ENCODE data around the gene CORO6. TPM values are rescaled to one million over a fixed set of nuclear protein-coding genes. Genes with fewer than 3 reads are reported as not detected.
A peak's percentile ranks its signal among the peaks of the same experiment; 100 is the strongest.

CORO6 gene
- total and polyA plus RNA-seq, 10 of the 15 experiments (the other 5 are each of a cell fraction or from before 2014, with no cell fraction given), result 0.26 to 5.0 (median 1.7) TPM; not detected in 1

DNA sequence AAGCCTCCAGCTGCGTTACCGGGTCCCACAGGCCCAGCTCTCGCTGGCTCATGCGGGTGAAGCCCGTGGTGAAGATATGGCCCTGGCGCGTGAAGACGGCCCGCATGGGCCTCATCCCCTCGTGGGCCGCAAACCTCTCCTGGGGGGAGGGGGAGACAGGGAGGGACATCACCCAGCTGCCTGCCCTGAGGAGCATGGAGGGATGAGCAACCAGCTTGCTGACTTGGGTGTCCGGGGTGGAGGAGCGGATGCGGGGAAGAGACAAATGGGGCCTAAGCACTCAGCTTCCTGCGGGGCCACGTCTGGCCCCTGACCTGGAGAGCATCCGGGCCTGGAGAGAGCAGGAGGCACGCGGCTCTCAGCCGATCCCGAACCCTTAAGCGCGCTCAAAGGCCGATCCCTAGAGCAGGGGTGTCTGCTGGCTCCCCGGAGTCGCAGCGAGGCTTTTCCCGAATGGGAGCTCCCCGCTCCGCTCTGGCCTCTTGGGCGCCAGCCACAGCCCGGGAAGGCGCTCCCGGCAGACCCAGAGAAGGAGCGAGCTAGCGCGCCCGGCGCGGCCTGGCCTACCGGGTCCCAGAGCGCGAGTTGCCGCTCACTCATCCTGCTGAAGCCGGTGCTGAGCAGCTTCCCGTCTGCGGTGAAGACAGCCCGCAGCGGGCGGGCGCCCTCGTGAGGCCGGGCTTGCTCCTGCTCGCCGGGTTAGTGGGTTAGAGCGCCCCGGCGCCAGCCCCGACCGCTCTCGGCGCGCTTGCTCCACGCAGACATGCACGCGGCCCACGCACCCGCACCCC is 5.0 kb downstream of the CORO6 start (continued):
- TF ChIP-seq, protein P1, sequence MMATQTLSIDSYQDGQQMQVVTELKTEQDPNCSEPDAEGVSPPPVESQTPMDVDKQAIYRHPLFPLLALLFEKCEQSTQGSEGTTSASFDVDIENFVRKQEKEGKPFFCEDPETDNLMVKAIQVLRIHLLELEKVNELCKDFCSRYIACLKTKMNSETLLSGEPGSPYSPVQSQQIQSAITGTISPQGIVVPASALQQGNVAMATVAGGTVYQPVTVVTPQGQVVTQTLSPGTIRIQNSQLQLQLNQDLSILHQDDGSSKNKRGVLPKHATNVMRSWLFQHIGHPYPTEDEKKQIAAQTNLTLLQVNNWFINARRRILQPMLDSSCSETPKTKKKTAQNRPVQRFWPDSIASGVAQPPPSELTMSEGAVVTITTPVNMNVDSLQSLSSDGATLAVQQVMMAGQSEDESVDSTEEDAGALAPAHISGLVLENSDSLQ (IDR thresholded peaks at IDR 0.05), result peak; percentile 32; the same call in 1 of the 2 replicates
- TF ChIP-seq IKZF2 (IDR thresholded peaks at IDR 0.05) (peak; percentile 60 to 61; a peak in 2 of 4 replicates), CREM (IDR thresholded peaks at IDR 0.05; ENCODE audit: low read depth) (no peak), POLR2A (IDR thresholded peaks at IDR 0.05; ENCODE audit: low read depth, low read length) (peak; percentile 77)

DNA sequence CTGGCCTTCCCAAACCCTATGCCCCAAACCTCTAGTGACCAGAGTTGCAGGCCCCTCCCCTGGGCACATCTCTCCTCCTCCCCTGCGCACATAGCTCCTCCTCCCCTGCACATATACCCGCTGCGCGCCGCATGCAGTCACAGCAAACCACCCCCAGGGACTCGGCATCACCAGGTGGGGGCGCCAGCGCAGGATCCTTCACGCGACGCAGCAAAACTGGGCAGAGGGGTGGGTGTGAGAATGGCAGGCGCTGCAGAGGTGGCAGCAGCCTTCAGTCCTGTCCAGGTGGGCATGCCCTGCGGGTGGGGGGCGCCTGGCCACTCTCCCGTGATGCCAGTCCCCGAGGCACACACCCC is 5.6 kb downstream of the CORO6 start:
- peaks cover 38% of the 10 kb centered on the region for H3K4me1 ChIP-seq (ENCODE audit: control insufficient read depth, insufficient read depth, low read length)
- DNase-seq (ENCODE audit: low read depth, low spot score), result no peak
- H3K36me3 ChIP-seq (ENCODE audit: control insufficient read depth in 2 of 2, insufficient read depth in 2 of 2, low read length in 1 of 2), result no peaks in the 10 kb centered on the region
- H3K79me2 ChIP-seq (ENCODE audit: control insufficient read depth, insufficient read depth, low read length), result no peaks in the 10 kb centered on the region
- H3K27me3 ChIP-seq (replicated peaks in 1 of 2; ENCODE audit: control insufficient read depth in 2 of 2, insufficient read depth in 2 of 2, low read length in 1 of 2), result peaks cover 4 to 6% of the 10 kb centered on the region in 2 experiments; a peak in 3 of 4 replicates
- peak; percentile 82 for ATAC-seq
- intact Hi-C loops (cut with micrococcal nuclease; ENCODE audit: unreplicated experiment), result loop anchor here (10.0 kb wide), 2 partner anchors 82 to 318 kb away; partner anchors contain the start of gene SSH2
- peak overlapping the region; percentile 85 for H2AFZ ChIP-seq (ENCODE audit: control insufficient read depth, low read depth, low read length)
- H3K4me2 ChIP-seq (ENCODE audit: control insufficient read depth, insufficient read depth), result peak overlapping the region; percentile 98
- ChIA-PET SMC1A (ENCODE audit: uncharacterized antibody, unreplicated experiment) (interaction anchor here (0.7 to 3.7 kb wide), 25 partner anchors 22 to 760 kb away, joined by 3 to 22 read pairs (median 4); partner anchors contain the start of genes ANKRD13B, SSH2 and TP53I13), POLR2A (interaction anchor here (0.6 to 1.9 kb wide), 7 partner anchors 26 to 314 kb away, joined by 3 to 10 read pairs (median 4); partner anchors contain the start of genes GIT1 and SSH2), RAD21 (ENCODE audit: unreplicated experiment) (interaction anchor here (0.5 to 4.1 kb wide), 26 partner anchors 10 to 476 kb away, joined by 3 to 65 read pairs (median 6); partner anchors contain the start of genes ABHD15, ANKRD13B and SSH2), CTCF (interaction anchor here (0.6 to 7.1 kb wide), 79 partner anchors 10 to 1604 kb away, joined by 3 to 114 read pairs (median 5); partner anchors contain the start of genes ABHD15, ANKRD13B, NUFIP2 and SSH2)
- H4K20me1 ChIP-seq (ENCODE audit: control insufficient read depth, insufficient read depth), result no peaks in the 10 kb centered on the region; the same call in 1 of the 2 replicates
- peak; percentile 75 for FAIRE-seq
- in situ Hi-C loops (cut with MboI), result no loop called here
- no TSS peak for BruUV-seq (replicated peaks)
- H3K4me3 ChIP-seq, result peak overlapping the region; percentile 67; the same call in 1 of the 2 replicates
- no peaks in the 10 kb centered on the region; the same call in 2 of the 3 replicates for H3K9me3 ChIP-seq (replicated peaks; ENCODE audit: control insufficient read depth, insufficient read depth, low read length)
- H3K9ac ChIP-seq (ENCODE audit: control insufficient read depth, insufficient read depth, low read length), result peak overlapping the region; percentile 73; the same call in 1 of the 2 replicates
- WGBS (ENCODE audit: insufficient coverage, insufficient replicate concordance, low lambda C conversion rate, missing lambda C conversion rate), result under 1% methylated on average over 16 of the region's 16 CpGs
- no peak overlapping the region; the same call in 1 of the 2 replicates for H3K27ac ChIP-seq (ENCODE audit: control insufficient read depth, insufficient read depth)
- no peak for TF ChIP-seq ZZZ3 (IDR thresholded peaks at IDR 0.05; ENCODE audit: control insufficient read depth, insufficient read length, low read depth)
- no peak for TF ChIP-seq HCFC1 (IDR thresholded peaks at IDR 0.05; ENCODE audit: low read length)
- TF ChIP-seq SMARCA5 (IDR thresholded peaks at IDR 0.05), result peak; percentile 68; the same call in 1 of the 2 replicates
- no peak for TF ChIP-seq SUZ12 (IDR thresholded peaks at IDR 0.05; ENCODE audit: unreplicated experiment)
- TF ChIP-seq RAD21 (IDR thresholded peaks at IDR 0.05; ENCODE audit: insufficient read depth, low read depth, low read length), result peak; percentile 47
- TF ChIP-seq NBN (IDR thresholded peaks at IDR 0.05), result peak; percentile 67; the same call in 1 of the 2 replicates
- TF ChIP-seq NFIC (IDR thresholded peaks at IDR 0.05; ENCODE audit: low read depth, low read length), result no peak
- TF ChIP-seq, protein P2, sequence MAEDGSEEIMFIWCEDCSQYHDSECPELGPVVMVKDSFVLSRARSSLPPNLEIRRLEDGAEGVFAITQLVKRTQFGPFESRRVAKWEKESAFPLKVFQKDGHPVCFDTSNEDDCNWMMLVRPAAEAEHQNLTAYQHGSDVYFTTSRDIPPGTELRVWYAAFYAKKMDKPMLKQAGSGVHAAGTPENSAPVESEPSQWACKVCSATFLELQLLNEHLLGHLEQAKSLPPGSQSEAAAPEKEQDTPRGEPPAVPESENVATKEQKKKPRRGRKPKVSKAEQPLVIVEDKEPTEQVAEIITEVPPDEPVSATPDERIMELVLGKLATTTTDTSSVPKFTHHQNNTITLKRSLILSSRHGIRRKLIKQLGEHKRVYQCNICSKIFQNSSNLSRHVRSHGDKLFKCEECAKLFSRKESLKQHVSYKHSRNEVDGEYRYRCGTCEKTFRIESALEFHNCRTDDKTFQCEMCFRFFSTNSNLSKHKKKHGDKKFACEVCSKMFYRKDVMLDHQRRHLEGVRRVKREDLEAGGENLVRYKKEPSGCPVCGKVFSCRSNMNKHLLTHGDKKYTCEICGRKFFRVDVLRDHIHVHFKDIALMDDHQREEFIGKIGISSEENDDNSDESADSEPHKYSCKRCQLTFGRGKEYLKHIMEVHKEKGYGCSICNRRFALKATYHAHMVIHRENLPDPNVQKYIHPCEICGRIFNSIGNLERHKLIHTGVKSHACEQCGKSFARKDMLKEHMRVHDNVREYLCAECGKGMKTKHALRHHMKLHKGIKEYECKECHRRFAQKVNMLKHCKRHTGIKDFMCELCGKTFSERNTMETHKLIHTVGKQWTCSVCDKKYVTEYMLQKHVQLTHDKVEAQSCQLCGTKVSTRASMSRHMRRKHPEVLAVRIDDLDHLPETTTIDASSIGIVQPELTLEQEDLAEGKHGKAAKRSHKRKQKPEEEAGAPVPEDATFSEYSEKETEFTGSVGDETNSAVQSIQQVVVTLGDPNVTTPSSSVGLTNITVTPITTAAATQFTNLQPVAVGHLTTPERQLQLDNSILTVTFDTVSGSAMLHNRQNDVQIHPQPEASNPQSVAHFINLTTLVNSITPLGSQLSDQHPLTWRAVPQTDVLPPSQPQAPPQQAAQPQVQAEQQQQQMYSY (CRISPR knock-in tag; IDR thresholded peaks at IDR 0.05), result no peak
- TF ChIP-seq ZNF24 (IDR thresholded peaks at IDR 0.05), result no peak
- TF ChIP-seq SREBF2 (IDR thresholded peaks at IDR 0.05; ENCODE audit: low read length), result no peak
